Dedifferentiated amniotic fluid mesenchymal stem cell (primary cell): ENCODE results near the gene FCHSD2.
"Not testable (repeated sequence)": the region's sequence is repeated elsewhere in the genome, so short reads cannot be mapped to it uniquely, and the experiment has no call there.

Source experiments
- DNase-seq: peaks from one replicate; pipeline ENCODE4 v3.0.0-alpha.2; 2016; ENCODE audit errors: extremely low spot score

Gene FCHSD2

GRCh38 chr11:73123892-73124291 lies 18.2 kb downstream of the FCHSD2 start:
- not testable (repeated sequence) for DNase-seq

GRCh38 chr11:73121692-73122091 lies 20.4 kb downstream of the FCHSD2 start:
- DNase-seq = no peak

- no peak for DNase-seq
Observed at GRCh38 chr11:73117071-73117470, 25.0 kb downstream of the FCHSD2 start.

GRCh38 chr11:73116636-73117035 lies 25.5 kb downstream of the FCHSD2 start:
- DNase-seq = no peak

- no peak for DNase-seq
Observed at GRCh38 chr11:73114835-73115220, 27.3 kb downstream of the FCHSD2 start.

- no peak for DNase-seq
Observed at GRCh38 chr11:73114110-73114834, 27.8 kb downstream of the FCHSD2 start.

- DNase-seq = no peak
Observed at GRCh38 chr11:73113426-73113825, 28.7 kb downstream of the FCHSD2 start.

- no peak for DNase-seq
Observed at GRCh38 chr11:73107597-73107996, 34.5 kb downstream of the FCHSD2 start.

GRCh38 chr11:73106347-73106746 lies 35.8 kb downstream of the FCHSD2 start:
- DNase-seq = no peak

GRCh38 chr11:73100578-73100977 lies 41.5 kb downstream of the FCHSD2 start:
- no peak for DNase-seq

GRCh38 chr11:73099512-73100266 lies 42.4 kb downstream of the FCHSD2 start:
- DNase-seq = no peak

- no peak for DNase-seq
Observed at GRCh38 chr11:73095613-73096012, 46.5 kb downstream of the FCHSD2 start.

GRCh38 chr11:73091521-73092305 lies 50.4 kb downstream of the FCHSD2 start:
- no peak for DNase-seq

GRCh38 chr11:73087730-73088129 lies 54.4 kb downstream of the FCHSD2 start:
- DNase-seq = no peak

- DNase-seq = no peak
Observed at GRCh38 chr11:73085189-73085875, 56.8 kb downstream of the FCHSD2 start.

- no peak for DNase-seq
Observed at GRCh38 chr11:73078631-73079030, 63.5 kb downstream of the FCHSD2 start.

- DNase-seq = no peak
Observed at GRCh38 chr11:73077454-73077853, 64.7 kb downstream of the FCHSD2 start.

- DNase-seq = no peak
Observed at GRCh38 chr11:73074319-73074718, 67.8 kb downstream of the FCHSD2 start.

- peak; percentile 18 for DNase-seq
Observed at GRCh38 chr11:73072935-73073481, 69.1 kb downstream of the FCHSD2 start.

- no peak for DNase-seq
Observed at GRCh38 chr11:73070653-73071052, 71.5 kb downstream of the FCHSD2 start.

- not testable (repeated sequence) for DNase-seq
Observed at GRCh38 chr11:73061857-73062424, 80.2 kb downstream of the FCHSD2 start.
